ENCODE data around the gene RELA.

Gene RELA

DNA sequence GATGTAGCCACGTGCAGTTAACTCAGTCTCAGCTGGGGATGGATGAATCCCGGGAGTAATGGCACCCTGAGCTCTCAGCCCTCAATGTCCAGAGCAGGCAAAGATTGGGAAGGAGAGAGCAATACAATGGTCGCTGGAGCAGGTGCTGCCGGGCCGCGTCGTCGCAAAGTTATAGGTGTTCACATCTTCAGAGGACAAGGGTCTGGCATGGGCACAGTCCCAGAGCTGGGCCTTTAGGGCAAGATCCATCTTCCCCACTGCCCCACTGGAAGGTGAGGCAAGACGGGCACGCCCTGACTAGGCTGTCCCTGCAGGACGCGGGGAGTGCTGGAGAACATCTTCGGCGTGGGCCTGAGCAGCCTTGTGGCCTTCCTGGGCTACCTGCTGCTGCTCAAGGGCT, 39.5 kb downstream of the RELA start:
- H3K27me3 ChIP-seq (ENCODE audit: control insufficient read depth, insufficient read depth, low read length), result no peaks in the 10 kb centered on the region
- peaks cover 3% of the 10 kb centered on the region for H3K79me2 ChIP-seq
- H3K9me3 ChIP-seq (ENCODE audit: control insufficient read depth, low read length), result no peaks in the 10 kb centered on the region
- H3K4me1 ChIP-seq, result no peaks in the 10 kb centered on the region
- no peaks in the 10 kb centered on the region for H3K36me3 ChIP-seq (ENCODE audit: control insufficient read depth, insufficient read depth, low read length)
- TF ChIP-seq CTCF (IDR thresholded peaks at IDR 0.05), result no peak
- no peak overlapping the region for H3K9ac ChIP-seq
- no peak overlapping the region for H3K4me3 ChIP-seq (ENCODE audit: low read depth, low read length)
- H3K27ac ChIP-seq, result no peak overlapping the region
- H3K4me2 ChIP-seq (ENCODE audit: low read length), result no peak overlapping the region
- no peak overlapping the region for H2AFZ ChIP-seq

- H3K79me2 ChIP-seq, result peaks cover 3% of the 10 kb centered on the region
- no peak overlapping the region for H3K4me3 ChIP-seq (ENCODE audit: low read depth, low read length)
- H3K4me1 ChIP-seq, result no peaks in the 10 kb centered on the region
- no peak overlapping the region for H2AFZ ChIP-seq
- no peaks in the 10 kb centered on the region for H3K36me3 ChIP-seq (ENCODE audit: control insufficient read depth, insufficient read depth, low read length)
- H3K9ac ChIP-seq, result no peak overlapping the region
- H3K27me3 ChIP-seq (ENCODE audit: control insufficient read depth, insufficient read depth, low read length), result no peaks in the 10 kb centered on the region
- H3K9me3 ChIP-seq (ENCODE audit: control insufficient read depth, low read length), result no peaks in the 10 kb centered on the region
- TF ChIP-seq CTCF (IDR thresholded peaks at IDR 0.05), result no peak
- no peak overlapping the region for H3K27ac ChIP-seq
- no peak overlapping the region for H3K4me2 ChIP-seq (ENCODE audit: low read length)
Measured at GRCh38 chr11:65622011-65622410, 40.7 kb downstream of the RELA start.

- H3K27ac ChIP-seq, result no peak overlapping the region
- H3K9me3 ChIP-seq (ENCODE audit: control insufficient read depth, low read length), result no peaks in the 10 kb centered on the region
- peaks cover 3% of the 10 kb centered on the region for H3K79me2 ChIP-seq
- no peak overlapping the region for H3K9ac ChIP-seq
- no peaks in the 10 kb centered on the region for H3K27me3 ChIP-seq (ENCODE audit: control insufficient read depth, insufficient read depth, low read length)
- no peak overlapping the region for H3K4me3 ChIP-seq (ENCODE audit: low read depth, low read length)
- H3K4me1 ChIP-seq, result peaks cover 4% of the 10 kb centered on the region
- H3K4me2 ChIP-seq (ENCODE audit: low read length), result no peak overlapping the region
- no peak overlapping the region for H2AFZ ChIP-seq
- H3K36me3 ChIP-seq (ENCODE audit: control insufficient read depth, insufficient read depth, low read length), result no peaks in the 10 kb centered on the region
- no peak for TF ChIP-seq CTCF (IDR thresholded peaks at IDR 0.05)
Measured at GRCh38 chr11:65621460-65621859, 41.3 kb downstream of the RELA start.

GRCh38 chr11:65620666-65621065, 42.0 kb downstream of the RELA start:
- Histone ChIP-seq H2AFZ (no peak overlapping the region), H3K36me3 (ENCODE audit: control insufficient read depth, insufficient read depth, low read length) (no peaks in the 10 kb centered on the region), H3K4me3 (ENCODE audit: low read depth, low read length) (no peak overlapping the region)

More at GRCh38 chr11:65620666-65621065, 42.0 kb downstream of the RELA start:
- TF ChIP-seq CTCF (IDR thresholded peaks at IDR 0.05), result no peak
- Histone ChIP-seq H3K27ac (no peak overlapping the region), H3K4me1 (peaks cover 5% of the 10 kb centered on the region), H3K9ac (no peak overlapping the region), H3K27me3 (ENCODE audit: control insufficient read depth, insufficient read depth, low read length) (no peaks in the 10 kb centered on the region), H3K4me2 (ENCODE audit: low read length) (no peak overlapping the region), H3K79me2 (peaks cover 3% of the 10 kb centered on the region), H3K9me3 (ENCODE audit: control insufficient read depth, low read length) (no peaks in the 10 kb centered on the region)
